Measurements from ENCODE around the gene CCDC136. TPM values are rescaled to one million over a fixed set of nuclear protein-coding genes. Genes with fewer than 3 reads are reported as not detected.

Gene CCDC136
- polyA plus RNA-seq, 5 donors = 36.6 to 62.7 (median 50.7) TPM

DNA sequence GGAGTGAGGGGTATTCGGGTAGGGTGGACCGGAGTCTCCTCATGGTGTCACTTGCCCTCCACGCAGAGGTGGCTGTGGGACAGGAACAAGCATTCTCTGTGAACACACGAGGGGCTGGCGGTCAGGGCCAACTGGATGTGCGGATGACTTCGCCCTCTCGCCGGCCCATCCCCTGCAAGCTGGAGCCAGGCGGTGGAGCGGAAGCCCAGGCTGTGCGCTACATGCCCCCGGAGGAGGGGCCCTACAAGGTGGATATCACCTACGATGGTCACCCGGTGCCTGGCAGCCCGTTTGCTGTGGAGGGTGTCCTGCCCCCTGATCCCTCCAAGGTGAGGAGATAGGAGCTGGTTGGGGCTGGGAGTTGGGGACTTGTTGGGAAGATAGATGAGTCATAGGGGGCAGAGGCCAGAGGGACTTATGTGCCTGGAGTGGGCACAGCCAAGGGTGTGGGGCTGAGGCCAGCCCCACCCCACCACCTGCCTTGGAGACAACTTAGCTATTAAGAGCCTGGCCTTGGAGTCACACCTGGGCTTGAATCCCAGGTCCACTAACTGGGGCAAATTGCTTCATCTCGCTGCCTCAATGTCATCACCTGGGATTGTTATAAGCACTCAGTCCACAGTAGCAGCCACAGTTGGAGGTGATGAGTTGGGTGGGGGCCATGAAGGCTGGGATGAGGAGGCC is 52.3 kb downstream of the CCDC136 start:
- DNase-seq = no peak

DNA sequence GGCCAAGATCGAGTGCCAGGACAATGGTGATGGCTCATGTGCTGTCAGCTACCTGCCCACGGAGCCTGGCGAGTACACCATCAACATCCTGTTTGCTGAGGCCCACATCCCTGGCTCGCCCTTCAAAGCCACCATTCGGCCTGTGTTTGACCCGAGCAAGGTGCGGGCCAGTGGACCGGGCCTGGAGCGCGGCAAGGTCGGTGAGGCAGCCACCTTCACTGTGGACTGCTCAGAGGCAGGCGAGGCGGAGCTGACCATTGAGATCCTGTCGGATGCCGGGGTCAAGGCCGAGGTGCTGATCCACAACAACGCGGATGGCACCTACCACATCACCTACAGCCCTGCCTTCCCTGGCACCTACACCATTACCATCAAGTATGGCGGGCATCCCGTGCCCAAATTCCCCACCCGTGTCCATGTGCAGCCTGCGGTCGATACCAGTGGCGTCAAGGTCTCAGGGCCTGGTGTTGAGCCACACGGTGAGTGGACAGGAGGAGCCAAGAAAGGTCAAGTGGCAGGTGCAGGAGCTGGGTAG is 53.1 kb downstream of the CCDC136 start:
- no peak for DNase-seq

DNA sequence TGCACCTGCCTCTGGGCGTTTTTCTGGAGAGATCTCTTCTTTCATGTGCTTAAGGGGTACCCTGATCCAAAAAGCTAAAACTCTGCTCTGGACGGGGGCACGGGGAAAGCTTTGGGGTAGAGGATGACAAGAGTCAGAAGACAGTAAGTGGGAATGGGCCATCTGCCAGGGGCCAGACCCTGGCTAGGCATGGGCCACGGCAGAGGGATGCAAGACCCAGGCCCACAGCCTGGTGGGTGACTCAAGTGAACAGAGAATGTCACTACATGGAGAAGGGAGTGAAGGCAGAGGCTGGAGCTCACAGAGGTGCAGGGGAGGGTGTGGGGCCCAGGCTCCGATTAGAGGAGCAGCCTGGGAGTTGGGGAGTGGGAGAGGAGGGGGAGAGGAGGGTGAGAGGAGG is 53.7 kb downstream of the CCDC136 start:
- DNase-seq = no peak

DNA sequence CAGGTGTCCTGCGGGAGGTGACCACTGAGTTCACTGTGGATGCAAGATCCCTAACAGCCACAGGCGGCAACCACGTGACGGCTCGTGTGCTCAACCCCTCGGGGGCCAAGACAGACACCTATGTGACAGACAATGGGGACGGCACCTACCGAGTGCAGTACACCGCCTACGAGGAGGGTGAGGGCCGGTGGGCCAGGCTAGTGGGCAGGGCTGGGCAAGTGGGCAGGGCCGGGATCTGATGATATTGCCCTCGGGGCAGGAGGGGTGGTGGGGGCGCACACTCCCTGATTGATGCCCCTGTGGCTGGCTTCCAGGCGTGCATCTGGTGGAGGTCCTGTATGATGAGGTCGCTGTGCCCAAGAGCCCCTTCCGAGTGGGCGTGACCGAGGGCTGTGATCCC is 54.2 kb downstream of the CCDC136 start:
- DNase-seq = no peak

DNA sequence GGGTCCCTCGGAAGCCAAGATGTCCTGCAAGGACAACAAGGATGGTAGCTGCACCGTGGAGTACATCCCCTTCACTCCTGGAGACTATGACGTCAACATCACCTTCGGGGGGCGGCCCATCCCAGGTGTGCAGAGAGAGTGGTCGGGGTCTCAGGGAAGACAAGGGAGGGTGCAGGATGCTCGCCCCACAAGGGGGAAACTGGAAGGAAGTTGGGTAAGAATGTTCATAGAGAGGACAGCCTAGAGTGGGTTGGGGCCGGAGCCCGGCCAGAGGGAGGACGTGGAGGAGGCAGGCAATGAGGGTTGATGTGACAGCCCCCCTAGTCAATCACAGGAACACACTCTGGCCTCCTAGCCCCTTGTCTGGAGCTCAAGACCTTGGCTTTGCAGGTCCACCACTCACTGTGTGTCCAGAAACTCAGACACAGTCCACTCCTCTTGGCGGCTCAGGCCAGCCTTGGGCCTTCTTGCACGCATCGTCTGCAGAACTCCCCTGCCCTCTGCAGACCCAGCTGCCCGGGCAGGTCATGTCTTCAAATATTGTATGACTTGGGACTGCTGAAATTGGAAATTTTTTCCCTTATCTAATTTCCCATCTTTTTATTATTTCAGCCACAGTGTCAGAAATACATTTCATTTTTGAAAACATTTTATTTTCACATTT is 55.1 kb downstream of the CCDC136 start:
- no peak for DNase-seq

DNA sequence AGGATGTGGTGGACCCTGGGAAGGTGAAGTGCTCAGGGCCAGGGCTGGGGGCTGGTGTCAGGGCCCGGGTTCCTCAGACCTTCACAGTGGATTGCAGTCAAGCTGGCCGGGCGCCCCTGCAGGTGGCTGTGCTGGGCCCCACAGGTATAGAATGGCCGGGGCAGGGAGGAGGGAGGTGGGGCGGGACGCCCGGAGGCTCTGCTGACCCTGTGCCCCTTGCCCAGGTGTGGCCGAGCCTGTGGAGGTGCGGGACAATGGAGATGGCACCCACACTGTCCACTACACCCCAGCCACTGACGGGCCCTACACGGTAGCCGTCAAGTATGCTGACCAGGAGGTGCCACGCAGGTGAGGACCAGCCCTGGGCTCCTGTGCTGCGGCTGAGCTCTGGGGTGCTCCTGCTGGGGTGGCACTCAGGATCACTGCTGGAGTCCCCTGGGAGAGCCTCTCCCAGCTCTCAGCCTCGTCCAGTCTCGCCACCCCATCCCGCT is 56.0 kb downstream of the CCDC136 start:
- DNase-seq = no peak

DNA sequence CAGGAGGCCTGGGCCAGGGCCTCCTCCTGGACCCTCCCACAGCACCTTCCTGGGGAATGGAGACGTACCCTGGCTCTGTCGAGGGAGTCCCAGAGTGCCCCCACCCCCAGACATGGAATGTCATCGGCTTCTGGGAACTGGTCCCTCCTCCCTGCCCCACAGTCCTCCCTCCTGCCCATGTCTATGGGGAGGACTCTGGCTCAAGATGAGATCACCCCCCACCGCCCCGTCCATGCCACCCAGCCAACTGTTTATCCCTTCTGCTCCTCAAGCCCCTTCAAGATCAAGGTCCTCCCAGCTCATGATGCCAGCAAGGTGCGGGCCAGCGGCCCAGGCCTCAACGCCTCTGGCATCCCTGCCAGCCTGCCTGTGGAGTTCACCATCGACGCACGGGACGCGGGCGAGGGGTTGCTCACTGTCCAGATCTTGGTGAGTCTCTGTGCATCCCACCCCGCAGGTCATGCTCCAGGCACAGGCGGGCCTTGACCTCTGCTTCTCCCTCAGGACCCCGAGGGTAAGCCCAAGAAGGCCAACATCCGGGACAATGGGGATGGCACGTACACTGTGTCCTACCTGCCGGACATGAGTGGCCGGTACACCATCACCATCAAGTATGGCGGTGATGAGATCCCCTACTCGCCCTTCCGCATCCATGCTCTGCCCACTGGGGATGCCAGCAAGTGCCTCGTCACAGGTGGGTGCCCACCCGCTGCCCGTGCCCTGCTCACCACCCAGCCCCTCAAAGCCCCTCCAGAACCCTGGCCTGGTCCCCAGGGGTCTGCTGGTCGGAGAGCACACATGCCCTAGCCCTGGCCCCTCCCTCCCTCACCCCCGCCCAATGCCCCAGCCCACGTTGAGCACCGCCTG is 56.8 kb downstream of the CCDC136 start:
- no peak for DNase-seq

DNA sequence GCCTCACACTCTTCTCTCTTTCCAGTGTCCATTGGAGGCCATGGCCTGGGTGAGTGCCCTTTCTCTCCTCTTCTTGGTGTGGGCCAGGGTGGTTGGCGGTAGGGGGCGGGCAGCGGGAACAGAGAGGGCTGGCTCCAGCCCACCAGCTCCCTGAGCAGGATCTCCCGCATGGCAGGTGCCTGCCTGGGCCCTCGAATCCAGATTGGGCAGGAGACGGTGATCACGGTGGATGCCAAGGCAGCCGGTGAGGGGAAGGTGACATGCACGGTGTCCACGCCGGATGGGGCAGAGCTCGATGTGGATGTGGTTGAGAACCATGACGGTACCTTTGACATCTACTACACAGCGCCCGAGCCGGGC is 57.4 kb downstream of the CCDC136 start:
- no peak for DNase-seq

DNA sequence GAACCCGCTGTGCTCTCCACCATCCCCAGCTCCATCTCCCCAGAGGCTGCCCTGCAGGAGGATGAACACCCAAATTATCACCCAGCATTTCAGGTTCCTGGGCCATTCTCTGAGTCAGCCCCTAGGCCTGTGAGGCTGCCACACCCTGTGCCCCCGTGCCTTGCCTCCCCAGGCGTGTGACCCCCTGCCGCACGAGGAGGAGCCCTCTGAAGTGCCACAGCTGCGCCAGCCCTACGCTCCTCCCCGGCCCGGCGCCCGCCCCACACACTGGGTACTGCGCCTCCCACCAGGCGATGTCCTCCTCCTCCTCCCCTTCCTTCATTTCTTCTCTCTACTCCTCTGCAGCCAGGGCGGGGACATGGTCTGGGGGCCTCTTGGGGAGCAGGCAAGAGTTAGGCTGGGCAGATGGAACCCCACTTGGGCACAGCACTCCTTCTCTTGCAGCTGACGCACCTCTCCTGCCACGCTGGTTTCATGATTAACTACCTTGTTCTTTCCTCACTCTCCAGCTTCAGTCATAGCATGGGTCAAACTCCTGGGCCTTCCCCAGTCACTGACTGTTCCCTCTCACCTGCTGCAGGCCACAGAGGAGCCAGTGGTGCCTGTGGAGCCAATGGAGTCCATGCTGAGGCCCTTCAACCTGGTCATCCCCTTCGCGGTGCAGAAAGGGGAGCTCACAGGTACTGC is 58.2 kb downstream of the CCDC136 start:
- DNase-seq = no peak

DNA sequence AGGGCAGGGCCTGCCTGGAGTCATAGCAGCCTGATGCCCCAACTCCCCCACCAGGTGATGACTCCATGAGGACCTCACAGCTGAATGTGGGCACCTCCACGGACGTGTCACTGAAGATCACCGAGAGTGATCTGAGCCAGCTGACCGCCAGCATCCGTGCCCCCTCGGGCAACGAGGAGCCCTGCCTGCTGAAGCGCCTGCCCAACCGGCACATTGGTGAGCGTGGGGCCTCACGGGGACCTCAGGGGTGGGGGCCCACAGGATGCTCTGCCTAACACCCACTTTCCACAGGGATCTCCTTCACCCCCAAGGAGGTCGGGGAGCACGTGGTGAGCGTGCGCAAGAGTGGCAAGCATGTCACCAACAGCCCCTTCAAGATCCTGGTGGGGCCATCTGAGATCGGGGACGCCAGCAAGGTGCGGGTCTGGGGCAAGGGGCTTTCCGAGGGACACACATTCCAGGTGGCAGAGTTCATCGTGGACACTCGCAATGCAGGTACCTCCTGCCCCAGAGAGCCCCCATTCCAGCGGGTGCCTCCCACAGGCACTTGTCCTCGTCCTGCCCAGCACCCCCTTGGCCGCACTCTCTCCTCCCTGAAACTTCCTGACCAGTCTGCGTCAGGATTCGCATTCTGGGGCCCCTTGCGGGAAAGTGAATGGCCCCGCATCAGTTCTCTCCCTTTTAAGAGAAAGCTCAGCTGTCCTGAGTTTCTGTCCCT is 60.9 kb downstream of the CCDC136 start:
- no peak for DNase-seq

DNA sequence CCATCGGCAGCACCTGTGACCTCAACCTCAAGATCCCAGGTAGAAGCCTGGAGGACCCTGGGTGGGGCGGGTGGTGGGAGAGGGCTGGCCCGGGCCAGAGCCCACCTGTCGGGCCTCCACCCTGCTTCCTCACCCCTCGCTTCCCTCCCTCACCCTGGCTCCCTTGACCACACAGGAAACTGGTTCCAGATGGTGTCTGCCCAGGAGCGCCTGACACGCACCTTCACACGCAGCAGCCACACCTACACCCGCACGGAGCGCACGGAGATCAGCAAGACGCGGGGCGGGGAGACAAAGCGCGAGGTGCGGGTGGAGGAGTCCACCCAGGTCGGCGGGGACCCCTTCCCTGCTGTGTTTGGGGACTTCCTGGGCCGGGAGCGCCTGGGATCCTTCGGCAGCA is 62.0 kb downstream of the CCDC136 start:
- DNase-seq = no peak

DNA sequence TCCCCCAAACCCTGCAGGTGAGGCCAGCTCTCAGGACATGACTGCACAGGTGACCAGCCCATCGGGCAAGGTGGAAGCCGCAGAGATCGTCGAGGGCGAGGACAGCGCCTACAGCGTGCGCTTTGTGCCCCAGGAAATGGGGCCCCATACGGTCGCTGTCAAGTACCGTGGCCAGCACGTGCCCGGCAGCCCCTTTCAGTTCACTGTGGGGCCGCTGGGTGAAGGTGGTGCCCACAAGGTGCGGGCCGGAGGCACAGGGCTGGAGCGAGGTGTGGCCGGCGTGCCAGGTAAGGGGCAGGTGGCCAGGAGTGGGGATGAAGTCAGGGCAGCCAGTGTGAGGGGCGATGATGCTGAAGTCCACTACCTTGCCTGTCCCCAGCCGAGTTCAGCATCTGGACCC is 62.6 kb downstream of the CCDC136 start:
- no peak for DNase-seq

DNA sequence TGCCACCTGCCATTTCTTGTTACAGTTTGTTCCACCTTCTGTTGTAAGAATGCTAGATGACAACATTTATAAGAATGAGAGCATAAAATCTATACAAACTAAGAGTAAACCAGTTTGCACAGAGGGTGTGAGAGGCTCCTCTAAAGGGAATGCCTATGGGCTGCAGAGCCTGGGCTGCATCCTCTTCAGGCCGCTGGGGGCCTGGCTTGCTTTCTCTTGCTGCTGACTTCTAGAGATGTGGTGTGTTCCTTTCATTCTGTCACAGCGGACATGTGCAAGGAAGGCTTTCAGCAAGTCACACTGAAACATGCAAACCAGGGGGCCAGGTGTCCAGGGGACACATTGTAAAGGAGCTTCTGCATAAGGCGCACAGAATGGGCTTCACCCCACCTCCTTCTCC is 63.8 kb downstream of the CCDC136 start:
- no peak for DNase-seq

DNA sequence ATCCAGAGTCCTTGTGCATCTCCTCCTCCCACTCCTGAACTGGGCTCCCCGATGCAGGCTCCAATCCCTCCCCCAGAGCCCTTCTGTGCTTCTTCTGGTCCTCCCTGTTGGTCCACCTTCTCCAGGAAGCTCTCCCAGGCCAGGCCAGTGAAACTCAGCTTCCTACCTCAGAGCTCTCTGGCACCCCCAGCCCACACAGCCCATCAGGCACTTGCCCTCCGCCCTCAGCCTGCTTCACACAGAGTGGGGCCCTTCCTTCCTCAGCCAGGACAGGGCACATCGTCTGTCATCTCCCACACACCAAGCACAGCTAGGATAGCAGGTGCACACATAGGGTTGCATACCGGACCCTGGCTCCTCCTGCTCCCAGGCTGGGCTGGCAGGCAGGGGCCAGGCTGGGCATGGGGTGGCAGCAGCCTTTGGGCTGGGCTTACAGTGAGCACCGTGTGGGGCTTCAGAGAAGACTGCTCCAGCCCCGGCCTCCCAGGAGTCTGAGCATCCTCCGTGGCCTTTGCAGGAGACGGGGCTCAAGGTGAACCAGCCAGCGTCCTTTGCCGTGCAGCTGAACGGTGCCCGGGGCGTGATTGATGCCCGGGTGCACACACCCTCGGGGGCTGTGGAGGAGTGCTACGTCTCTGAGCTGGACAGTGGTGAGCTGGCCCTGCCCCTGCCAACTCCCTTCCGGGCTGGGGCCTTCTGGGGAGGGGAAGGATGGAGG is 64.4 kb downstream of the CCDC136 start:
- DNase-seq = no peak

DNA sequence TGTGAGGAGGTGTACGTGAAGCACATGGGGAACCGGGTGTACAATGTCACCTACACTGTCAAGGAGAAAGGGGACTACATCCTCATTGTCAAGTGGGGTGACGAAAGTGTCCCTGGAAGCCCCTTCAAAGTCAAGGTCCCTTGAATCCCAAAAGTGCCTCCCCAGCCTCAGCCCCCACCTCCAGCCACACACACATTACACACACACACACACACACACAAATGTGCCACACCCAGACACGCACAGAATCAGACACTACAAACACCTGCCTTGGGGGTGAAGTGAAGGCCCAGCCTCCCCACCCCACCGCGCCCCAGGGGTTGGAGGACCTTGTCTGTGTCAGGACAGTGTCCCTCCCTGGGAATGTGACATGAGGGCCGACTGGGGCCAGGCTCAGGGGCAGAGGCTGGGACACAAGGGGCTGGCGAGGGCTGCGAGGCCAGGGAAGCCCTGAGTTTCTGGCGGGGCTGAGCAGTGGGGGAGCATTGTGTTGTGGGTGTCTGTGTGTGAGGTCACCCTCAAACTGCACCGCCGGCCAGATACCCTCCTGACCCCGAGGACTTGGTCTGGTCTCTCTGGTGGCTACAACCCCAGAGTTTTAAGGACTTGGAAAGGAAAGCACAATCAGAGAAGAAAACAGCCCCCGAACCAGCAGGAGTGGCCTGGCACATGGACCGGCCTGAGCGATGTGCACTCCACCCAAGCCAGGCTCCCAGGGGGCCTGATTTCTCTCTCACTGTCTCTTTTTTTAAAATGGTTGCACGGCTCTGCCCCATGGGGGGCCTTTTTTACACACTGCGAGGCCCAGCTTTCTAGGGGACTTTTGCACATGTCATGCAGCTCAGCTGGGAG is 66.8 kb downstream of the CCDC136 start:
- no peak for DNase-seq

DNA sequence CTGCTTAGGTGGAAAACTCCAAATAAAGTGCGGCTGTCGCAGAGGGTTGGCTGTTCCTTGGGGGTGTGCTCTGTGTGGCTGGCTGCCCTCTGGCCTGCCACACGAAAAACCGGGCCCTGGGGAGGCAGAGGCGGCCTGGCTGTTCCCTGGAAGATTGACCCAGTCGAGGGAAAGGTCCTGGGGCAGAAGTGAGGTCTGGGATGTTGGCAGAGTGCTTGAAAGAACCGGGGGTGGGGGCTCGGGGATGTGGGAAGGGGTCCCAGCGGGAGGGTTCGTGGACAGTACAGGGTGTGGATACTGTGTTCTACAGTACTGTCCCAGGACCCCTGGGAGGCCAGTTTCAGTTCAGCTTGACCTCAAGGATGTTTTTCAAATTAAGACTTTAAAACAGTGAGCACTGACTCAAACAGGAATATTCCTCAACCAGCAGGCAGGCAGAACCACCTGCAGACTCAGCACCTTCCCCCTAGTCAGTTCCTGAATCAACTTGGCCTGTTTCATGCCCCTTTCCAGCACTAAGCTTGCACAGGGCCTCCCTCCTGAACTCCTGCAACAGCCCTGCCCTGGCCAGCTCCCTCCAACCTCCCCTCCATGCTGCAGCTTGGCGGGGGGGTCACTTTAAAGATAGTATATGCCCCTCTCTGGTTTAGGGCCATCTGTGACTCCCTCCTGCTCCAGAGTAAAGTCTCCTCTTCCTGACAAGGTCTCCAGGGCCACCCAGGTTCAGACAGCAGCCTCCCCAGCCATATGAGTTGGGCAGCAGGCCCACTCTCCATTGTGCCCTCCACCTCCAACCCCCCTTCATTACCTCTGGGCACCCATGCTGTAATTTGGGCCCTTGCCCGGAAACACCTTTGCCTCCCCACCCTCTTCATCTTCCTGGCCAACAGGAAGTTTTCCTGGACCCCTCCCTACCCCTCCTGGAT is 67.7 kb downstream of the CCDC136 start:
- DNase-seq = no peak

DNA sequence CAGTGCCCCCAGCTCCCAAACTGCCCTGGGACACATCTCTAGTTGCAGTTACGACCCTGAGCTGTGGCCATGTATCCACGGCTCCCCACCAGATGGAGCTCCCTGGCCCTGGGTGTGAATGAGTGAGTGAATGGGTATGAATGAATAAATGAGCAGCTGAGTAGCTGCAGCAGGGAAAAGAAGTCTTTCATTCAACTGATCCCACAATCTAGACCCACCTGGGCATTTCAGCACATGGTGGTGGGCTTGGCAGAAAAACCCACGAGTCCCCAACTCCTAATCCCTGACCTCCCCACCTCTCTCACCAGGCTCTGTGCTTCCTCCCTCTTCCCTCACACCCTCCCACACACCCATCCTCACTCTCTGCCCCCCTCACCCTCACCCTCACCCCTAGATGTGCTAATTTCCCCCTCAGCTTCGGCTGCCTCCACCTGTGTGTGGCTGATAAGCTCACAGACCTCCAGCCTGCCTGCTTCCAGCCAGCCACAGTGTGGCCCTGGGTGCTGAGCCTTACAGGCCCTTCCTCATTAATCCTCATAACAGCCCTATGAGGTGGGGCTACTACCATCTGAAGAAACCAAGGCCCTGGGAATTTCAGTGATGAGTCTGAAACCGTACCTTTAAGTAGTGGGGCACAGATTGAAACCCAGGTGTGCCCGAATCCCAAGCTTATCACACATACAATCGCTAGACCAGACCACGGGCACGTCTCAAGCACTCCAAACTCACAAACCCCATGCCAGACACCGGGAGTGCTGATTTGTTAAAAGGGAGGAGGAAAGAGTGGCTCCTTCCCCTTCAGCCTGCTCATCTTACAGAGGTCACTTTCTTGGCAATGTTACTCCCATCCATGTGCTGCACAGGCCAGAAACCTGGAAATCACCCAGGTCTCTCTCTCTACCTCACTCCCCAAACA is 68.6 kb downstream of the CCDC136 start:
- no peak for DNase-seq

All from right lung (tissue), 5 donors.